CD4-positive, alpha-beta T cell treated with Interferon alpha-2 for 1 hour (primary cell): ENCODE data around the gene RHEB.
A peak's percentile ranks its signal among the peaks of the same experiment; 100 is the strongest.

ENCODE experiments used
- DNase-seq, 2 donors: peaks; one replicate each; pipeline ENCODE4 v3.0.0-alpha.2; 2020 to 2022

The RHEB gene

GRCh38 chr7:151447312-151447711, 72.4 kb downstream of the RHEB start:
- DNase-seq: no peak

DNA sequence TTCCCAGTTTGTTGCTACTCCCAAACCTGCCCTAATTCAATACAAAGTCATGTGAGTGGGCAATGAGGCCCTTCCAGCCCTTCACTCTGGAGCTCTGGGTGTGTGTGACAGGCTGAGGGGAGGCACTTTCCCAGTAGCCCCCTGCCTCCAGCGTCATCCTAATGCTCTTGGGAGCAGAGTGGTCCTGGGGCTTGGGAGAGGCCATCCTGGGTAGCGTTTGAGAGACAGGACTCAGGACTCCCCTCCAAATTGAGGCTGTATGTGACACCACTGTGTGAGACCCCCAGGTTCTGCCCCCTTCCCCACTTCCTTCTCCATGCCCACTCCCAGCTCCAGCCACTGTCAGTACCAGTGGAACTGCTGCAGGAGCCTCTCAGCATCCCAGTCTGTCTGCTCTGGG, 73.3 kb downstream of the RHEB start:
- no peak for DNase-seq

DNA sequence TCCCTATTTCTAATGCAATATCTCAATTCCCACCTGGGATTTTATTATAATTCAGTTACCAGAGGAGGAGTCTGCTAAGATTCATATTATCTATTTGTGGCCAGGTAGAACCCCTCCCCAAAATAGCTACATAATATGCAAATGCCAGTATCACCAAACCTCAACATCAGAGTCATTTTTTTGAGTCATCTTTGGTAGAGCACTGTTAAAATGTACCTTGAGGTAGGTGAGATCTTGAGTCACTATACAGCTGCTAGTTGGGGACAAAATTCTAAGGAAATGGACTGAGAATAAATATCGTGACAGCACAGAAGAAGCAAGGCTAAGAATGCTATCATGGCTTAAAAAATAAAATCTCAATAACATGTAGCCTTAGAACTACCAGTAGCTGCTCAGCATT, 75.1 kb downstream of the RHEB start:
- DNase-seq: no peak

DNA sequence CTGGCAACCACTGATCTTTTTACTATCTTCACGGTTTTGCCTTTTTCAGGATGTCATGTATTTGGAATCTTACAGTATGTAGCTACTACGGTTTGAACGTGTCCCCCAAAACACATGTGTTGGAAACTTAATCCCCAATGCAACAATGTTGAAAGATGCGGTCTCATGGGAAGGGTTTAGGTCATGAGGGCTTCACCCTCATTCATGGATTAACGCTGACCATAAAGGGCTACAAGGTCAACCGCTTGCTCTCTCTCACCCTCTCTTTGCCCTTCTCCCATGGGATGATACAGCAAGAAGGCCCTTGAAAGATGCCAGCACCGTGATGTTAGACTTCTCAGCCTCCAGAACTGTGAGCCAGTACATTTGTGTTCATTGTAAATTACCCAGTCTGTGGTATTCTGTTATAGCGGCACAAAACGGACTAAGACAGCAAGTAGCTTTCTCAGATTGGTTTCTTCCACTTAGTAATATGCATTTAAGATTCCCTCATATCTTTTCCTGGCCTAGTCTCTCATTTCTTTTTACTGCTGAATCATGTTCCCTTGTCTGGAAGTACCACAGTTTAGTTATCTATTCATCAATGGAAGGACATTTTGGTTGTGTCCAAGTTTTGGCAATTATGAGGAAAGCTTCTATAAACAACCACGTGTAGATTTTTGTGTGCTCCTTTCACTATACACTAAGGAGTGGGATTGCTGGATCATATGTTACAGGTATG, 76.8 kb downstream of the RHEB start:
- no peak for DNase-seq

DNA sequence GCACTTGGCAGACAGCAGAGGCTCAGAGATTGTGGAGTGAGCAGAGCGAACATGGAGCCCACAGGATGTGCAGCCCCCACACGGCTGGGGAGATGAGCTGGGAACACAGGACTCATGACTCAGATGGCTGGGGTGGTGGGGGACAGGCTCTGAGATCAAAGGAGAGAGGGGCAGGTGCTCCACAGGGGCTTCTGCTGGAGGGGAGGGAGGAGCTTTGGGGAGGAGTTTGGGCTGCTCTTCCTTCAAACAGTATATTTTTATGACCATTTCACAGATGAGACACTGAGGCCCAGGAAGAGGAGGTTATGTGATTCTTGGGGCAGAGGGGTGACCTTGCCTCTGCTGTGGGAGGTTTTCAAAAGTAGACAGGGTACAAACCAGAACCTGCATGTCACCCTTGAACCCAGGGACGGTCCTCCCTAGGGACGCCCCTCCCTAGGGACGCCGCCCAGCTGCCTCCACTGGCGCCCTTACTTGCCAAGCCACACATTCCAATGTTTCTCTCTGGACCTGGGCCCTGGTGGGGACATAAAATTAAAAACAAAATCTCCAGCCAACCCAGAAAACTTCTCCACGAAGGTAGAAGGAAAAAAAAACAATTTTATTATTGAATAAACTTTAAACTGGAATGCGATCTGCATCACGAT, 78.8 kb downstream of the RHEB start:
- DNase-seq: no peak

GRCh38 chr7:151439855-151440798, 79.6 kb downstream of the RHEB start, which contains the start of gene CRYGN:
CRYGN (minus strand) TSS chr7:151440141; CDS start chr7:151439917, 224 bp downstream.
- no peak for DNase-seq

GRCh38 chr7:151438864-151439601, 80.7 kb downstream of the RHEB start:
- no peak for DNase-seq

DNA sequence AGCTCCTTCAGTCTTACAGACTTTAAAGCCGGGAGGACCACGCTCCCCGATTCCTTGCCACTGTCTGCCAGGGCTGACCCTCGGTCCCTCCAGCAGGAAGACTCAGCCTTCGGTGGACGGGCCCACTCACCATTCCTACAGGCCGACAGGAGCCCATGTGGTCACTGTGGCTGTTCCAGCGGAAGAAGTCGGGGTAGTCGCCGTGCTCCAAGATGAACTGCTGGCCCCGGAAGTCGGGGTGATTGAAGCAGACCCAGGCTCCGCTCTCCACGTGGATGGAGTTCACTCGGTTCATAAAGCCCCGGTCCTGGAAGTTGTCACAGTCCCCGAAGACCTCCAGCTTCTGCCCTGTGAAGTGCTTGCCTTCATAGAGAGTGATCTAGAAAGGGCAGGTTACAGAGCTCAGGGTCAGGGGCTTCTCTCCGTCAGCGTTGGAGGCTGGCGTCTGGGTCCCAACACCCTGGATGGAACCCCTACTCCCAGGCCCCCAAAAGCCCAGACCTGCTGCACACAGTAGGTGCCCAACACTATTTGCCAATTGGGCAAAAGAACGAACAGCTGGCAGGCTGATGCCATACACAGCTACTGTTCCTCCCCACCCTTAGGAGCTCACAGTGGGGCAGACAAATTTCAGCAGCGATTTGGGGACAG, 81.7 kb downstream of the RHEB start:
- no peak for DNase-seq

GRCh38 chr7:151437159-151437553, 82.5 kb downstream of the RHEB start:
- DNase-seq: no peak

DNA sequence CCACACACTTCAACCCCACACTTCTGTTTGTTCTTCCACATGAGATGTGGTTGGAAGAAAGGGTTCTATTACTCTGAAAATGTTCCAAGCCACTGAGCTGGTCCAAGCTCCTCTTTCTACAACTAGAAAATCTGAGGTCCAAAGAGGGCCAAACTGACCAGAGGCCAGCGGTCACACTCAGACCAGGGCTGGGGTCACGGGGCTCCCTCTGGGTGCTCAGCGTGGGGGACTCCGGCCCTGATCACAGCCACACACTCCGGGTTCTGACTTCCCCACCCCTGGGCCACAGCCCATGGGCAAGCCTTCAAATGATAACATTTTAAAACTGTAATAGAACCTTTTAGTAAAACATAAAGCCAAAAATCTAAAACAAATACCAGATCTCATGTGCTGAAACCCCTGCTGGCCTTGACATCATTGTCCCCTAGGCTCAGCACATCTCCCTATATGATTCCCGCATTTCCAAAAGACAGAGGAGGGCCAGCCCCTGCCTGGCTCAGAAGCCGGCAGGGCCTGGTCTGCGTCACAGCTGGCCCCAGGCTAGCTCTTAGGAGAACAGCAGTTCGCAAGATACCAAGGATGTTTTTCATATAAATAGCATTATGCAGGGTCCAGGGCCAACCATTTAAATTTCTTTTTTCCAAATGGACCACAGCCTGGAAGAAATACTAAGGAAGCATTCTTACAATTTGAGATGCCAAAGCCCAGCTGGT, 83.1 kb downstream of the RHEB start:
- DNase-seq: no peak

GRCh38 chr7:151435971-151436370, 83.7 kb downstream of the RHEB start:
- no peak for DNase-seq

DNA sequence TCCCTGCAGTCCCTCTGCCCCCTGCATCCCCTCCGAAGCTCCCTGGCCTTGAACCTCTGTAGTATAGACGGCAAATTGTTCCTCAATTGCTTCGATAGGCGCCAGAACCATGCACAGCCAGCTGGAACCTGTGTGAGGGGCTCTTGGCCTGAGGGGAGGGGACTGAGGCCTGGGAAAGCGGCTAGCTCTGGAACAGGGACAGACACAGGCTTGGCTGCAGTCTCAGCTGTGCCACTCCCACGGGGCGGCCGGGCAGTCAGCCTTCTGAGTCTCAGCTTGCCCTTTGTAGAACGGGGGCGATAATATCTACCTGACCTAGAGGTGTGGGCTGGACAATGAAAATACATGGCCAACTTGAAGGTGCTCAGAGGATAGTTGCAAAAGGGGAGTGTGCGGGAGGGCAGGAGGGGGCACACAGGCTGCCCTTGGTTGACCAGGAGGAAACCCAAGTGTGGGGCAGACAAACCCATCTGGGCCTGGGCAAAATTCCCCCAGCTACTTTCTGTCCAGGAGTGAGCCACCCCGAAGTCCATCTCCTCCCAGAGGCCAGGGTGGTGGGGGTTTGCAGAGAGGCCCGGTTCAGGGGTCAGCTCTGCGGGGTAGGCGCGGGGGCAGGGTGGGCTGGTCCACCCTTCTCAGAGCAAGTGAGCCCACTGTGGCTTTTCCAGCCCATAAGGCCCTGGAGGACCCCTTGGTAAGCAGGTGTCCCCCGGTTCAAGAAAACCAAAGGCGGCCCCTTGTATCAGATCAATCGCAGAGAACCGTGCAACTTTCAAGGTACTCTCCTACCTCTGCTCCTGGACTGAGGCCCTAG, 84.4 kb downstream of the RHEB start:
- no peak for DNase-seq

DNA sequence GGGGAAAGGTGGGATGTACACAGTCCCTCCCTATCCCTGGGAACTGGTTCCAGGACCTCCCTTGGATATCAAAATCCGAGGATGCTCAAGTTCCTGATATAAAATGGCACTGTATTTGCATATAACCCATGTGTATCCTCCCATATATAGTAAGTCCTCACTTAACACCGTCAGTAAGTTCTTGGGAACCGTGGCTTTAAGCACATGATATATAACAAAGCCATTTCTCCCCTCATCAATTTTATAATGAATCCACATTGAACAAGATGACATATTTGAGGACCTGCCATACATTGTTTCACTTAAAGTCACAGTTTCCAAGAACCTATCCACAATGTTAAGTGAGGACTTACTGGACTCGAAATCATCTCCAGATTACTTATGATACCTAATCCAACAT, 85.1 kb downstream of the RHEB start:
- DNase-seq: no peak

GRCh38 chr7:151433721-151434400, 85.8 kb downstream of the RHEB start:
- no peak for DNase-seq

GRCh38 chr7:151432658-151433521, 86.8 kb downstream of the RHEB start:
- DNase-seq: peak; percentile 60 to 72

- DNase-seq: no peak
Measured at GRCh38 chr7:151431768-151432311, 87.9 kb downstream of the RHEB start.

- no peak for DNase-seq
Measured at GRCh38 chr7:151431281-151431767, 88.4 kb downstream of the RHEB start.

- no peak for DNase-seq
Measured at GRCh38 chr7:151430391-151431205, 89.1 kb downstream of the RHEB start.
